Activated gamma-delta T cell treated with anti-CD3 and anti-CD28 coated beads, Interleukin-2, amount 50 U/mL, for 16 hours (primary cell): ENCODE data around the gene USO1.
"Not testable (repeated sequence)": the region's sequence is repeated elsewhere in the genome, so short reads cannot be mapped to it uniquely, and the experiment has no call there.

ENCODE experiments used
- DNase-seq: peaks from one replicate; pipeline ENCODE4 v3.0.0-alpha.2; 2020; ENCODE audit warnings: low read depth

The USO1 gene

DNA sequence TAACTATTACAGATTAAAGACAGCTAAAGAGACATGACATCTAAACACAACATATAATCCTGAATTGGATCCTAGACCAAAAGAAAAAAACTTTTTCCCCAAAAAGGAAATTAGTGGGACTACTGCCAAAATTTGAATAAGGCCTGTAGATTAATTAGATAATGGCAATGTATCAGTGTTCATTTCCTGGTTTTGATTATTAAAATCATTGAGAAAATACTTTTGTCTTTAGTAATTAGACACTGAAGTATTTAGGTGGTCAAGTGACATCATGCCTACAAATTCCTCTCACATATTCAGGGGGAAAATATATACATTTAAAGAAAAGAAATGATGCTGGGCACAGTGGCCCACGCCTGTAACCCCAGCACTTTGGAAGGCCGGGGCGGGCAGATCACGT lies 10.4 kb upstream of the USO1 start:
- DNase-seq = no peak

DNA sequence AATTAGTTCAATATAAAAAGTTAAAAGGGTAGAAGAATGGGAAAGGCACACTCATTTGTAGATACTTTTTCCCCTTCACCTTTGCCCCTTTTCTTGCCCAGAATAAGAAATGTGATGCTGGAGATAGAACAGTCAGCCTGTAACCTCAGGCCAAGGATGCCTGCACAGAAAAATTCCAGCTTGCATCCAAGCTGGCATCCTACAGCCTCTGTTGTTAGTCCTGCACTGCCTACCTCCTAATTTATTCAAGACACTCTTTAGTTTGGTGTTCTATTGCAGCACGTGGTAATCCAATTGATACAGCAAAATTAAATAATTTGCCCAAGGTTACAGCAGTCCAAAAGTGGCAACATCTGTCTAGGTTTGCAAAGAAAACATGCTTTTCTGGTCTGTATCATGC lies 9.7 kb upstream of the USO1 start:
- DNase-seq = no peak

DNA sequence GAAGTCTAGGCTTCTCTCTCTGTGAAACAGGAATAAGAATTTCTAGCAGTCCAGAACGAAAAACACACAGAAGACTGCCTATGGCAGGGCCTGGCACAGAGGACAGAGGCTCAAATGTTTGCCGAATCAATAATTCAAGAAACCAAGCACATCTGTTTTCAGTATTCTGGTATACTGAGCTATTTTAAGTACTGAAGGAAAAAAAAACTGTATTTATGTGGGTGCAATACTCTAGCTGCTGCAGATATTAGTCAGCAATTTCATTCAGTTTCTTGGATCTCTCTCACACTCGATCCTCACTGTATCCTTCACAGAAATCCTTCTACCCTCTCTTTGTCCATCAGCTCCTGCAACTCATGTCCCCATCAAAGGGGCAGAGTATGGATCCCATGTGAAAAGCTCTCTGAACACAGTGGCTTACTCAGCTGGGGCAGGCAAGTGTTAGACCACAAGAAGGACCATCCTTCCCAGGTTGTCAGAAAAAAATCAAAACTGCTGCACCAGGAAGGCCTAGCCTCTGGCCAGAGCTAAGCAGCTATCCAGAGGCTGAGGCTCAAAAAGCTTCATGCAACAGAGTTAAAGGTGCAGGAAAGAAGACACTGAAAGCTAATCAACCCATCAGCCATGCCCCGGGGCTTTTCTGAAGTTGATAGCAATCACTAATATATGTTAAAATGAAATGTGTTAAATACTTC lies 9.1 kb upstream of the USO1 start:
- no peak for DNase-seq

DNA sequence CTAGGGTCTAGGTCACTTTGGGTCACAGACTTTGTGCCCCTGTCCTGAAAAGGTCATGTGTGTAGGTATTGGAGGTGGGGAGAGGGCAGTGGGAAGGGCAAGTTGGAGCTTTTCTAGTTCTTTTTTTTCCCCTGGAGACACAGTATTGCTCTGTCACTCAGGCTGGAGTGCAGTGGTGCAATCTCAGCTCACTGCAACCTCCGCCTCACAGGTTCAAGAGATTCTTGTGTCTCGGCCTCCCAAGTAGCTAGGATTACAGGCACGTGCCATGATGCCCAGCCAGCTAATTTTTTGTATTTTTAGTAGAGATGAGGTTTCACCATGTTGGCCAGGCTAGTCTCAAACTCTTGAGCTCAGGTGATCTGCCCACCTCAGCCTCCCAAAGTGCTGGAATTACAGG lies 8.3 kb upstream of the USO1 start:
- DNase-seq = not testable (repeated sequence)

DNA sequence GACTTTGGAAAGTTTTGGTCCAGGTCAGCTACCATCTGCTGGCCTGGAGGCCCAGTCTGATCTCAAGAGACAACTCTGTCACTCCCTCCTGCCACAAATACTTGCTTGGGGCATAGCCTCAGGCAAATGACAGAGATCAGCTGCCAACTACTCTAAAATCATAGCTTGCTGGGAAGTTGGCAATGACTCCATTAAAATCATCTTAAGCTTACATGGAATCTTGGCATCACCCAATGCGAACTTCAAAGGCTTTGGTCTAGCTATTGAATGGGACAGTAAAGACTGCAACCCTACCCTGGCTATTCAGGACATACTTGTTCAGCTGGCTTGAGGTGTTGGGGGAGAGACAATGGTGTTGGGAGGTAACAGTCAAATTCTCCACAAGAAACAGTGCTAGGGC lies 7.0 kb upstream of the USO1 start:
- DNase-seq = no peak

DNA sequence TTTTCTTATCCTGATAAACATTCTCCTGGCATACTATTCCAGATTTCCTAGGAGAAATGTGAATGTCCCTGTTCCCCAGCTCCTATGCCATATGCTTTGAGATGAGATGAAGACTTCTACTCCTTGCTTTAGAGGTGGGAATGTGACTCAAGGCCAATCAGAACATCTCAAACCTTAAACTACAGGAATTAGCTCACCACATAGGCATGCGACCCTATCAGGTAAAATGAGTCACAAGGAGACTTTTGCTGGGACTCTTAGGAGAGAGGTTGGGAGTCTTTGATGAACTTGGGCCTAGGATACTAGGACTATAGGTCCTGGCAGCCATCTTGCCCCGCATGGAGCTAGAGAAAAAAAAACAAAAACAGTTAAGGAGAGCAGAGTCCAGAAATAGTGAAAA lies 5.8 kb upstream of the USO1 start:
- DNase-seq = no peak

DNA sequence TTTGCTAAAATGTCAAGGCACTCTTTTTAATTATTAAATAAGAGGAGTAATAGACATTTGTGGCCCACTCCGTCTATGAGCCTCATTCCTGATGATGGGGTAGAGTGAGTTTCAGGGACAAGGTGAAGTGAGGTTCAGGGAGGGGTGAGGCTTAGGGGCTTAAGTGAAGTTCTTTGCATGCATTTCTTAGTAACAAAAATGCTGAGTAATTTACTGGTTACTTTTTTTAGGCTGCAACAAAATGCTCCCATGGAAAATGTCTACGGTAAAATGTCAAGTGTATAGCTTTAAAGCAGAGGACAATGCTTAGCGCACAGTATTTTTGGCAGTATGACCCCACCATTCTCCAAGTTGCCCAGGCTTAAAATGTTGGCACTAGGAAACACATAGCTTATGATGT lies 2.0 kb upstream of the USO1 start:
- no peak for DNase-seq

DNA sequence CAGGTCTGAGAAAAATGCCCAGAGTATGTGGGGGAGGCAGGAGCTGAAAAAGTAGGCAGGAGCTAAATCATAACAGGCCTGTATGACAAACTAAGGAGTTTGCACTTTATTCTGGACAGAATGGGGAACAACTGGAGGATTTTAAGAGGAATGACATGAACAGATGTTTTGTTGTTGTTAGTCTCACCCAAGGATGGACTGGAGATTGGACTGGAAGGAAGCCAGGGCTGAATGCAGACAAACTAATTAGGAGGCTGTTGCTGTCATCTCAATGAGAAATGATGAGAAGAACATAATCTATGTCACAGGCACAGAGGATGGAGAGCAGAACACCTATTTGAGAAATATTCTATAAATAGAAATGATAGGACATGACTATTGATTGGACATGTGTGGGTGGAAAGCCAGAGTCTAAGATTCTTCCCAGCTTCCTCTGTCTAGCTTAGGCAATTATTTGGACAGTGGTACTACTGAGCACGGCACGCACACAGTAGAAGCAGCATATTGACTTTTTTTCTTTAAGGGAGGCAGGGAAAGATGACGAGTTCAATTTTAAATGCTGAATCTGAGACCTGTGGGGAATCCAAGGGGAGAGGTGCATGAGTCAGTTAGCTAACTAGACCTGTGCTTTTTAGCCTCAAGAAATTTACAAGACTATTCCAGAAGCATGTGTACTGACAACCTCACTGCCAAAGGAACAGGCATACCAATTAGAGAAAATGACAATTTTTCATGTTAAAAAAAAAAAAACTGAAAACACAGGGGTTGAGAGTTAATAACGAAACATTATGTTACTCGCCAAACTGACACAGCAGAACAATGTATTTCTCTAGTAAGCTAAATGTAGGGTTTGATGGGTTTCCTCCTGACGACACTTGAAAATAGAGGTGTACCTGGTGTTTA lies 963 bp upstream of the USO1 start:
- DNase-seq = no peak

DNA sequence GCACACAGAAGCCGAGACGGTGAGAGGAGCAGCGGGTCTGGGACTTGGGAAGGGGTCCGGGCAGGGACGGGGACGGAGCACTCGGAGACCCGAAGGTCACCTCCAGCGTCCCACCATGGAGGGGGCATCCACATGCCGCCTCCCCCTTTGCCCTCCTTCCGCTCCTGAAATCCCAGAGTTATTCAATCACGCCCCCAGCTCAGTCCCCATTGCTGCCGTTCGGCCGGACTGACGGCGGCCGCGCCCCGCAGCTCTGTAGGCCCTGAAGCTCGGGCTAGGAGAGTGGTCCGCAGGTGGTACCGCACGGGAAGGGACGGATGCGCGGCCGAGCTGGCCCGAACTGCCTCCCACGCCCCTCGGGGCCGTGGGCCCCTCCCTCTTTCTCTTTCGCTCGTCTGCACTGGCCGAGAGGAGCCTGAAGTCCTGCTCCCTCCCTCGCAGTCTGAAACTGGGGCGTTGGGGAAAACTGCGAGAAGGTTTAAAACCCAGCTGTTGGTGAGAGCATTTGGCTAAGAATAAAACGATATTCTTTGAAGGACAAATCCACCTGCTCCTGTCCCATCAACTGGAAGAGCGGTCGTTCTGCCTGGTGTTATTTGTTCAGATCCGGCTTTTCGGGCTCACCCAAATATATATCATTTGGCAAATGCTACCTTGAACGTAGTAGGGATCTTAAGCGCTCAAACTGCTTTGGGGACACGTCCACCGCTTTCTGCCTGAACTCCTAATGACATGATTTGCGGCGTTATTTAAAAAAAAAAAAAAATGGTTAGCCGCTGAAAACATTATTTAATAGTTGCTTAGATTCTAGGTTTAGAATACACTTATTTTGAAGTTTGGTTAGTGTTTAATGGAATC lies 719 bp downstream of the USO1 start:
- peak; percentile 25 for DNase-seq

DNA sequence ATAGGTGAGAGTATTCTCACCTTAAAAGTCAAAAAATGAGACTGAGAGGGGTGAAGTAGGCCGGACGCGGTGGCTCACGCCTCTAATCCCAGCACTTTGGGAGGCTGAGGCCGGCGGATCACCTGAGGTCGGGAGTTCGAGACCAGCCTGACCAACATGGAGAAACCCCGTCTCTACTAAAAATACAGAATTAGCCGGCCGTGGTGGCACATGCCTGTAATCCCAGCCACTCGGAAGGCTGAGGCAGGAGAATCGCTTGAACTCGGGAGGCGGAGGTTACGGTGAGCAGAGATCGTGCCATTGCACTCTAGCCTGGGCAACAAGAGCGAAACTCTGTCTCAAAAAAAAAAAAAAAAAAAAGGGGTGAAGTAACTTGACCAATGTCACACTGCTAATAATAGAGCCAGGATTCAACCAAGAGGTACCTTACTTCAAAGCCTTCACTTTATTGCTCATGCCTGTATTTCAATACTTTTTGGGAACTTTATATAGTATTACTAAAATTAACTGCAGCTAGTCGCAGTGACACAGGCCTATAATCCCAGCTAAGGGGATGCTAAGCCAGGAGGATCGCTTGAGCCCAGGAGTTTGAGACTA lies 1.7 kb downstream of the USO1 start:
- DNase-seq = not testable (repeated sequence)

GRCh38 chr4:75726577-75726976 lies 2.2 kb downstream of the USO1 start:
- no peak for DNase-seq

GRCh38 chr4:75727073-75727472 lies 2.7 kb downstream of the USO1 start:
- no peak for DNase-seq

GRCh38 chr4:75729836-75730235 lies 5.5 kb downstream of the USO1 start:
- no peak for DNase-seq

GRCh38 chr4:75733369-75733768 lies 9.0 kb downstream of the USO1 start:
- DNase-seq = no peak

DNA sequence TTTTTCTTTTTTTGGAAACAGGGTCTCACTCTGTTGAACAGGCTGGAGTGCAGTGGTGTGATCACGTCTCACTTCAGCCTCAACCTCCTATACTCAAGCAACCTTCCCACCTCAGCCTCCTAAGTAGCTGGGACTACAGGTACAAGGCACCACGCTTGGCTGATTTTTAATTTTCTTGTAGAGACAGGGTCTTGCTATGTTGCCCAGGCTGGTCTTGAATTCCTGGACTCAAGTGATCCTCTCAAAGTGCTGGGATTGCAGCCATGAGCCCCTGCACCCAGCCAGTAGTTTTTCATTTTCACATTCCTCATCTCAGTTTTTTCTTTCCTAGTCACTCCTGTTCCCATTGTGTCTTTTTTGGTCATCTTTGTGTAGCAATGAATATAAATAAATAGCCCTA lies 11.1 kb downstream of the USO1 start:
- DNase-seq = no peak

DNA sequence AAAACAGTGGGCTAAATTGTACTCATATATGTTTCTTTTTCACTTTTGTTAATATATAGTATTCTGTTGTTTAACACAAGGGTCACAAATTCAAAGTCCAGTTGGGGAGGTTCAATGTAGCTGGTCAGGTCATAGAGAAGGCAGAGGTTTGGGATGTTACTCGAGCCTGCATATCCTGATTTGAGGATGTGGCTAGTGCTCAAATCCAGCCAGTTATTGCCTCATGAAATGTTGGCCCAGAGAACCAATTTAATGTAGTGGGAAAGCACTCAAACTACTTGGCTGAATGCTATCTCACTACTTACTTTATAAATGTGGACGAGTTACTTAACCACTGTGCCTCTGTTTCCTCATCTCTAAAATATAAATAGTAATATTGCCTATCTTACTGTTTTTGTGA lies 12.5 kb downstream of the USO1 start:
- DNase-seq = no peak

DNA sequence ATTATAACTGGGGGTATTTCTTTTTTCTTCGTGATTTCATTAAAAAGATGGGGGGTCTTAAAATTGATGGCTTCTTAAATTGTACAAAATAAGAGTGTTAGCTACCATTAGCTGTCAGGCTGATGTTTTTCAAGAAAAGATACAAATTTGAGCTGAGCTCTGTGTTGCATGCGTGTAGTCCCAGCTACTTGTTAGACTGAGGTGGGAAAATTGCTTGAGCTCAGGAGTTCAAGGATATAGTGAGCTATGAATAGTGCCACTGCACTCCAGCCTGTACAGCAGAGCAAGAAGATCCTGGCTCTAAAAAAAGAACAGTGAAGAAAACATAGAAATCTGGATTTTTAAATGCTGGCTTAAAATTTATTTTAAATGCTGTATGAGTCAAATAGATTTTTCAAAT lies 13.0 kb downstream of the USO1 start:
- DNase-seq = no peak

DNA sequence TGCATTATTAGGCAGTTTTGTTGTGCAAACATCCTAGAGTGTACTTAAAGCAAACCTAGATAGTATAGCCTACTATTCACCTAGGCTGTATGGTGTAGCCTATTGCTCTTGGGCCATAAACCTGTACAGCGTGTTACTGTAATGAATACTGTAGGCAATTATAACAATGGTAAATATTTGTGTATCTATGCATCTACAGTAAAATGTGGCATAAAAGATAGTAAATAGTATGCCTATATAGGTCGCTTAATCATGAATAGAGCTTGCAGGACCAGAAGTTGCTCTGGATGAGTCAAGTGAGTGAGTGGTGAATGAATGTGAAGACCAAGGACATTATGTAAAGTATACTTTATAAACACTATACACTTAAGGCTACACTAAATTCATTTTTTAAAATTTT lies 16.6 kb downstream of the USO1 start:
- no peak for DNase-seq

GRCh38 chr4:75742451-75742850 lies 18.1 kb downstream of the USO1 start:
- DNase-seq = no peak

DNA sequence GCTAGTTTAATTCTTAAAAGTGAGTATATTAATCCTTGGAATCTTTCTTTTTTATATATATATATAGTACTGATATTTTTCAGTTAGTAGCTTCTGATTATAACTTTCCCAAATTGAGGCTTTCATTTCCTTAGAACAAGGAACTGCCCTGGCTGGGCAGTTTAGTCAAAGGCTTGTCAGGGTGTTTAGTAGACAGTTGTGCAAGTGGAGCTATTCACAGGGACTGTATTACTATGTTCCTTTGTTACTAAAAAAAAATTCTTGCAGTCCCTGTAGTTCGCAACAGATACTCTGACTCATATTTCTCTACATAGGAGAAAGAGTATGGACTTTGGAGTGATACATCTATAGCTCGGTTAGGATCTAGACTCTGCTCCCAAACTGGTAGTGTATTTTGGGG lies 20.8 kb downstream of the USO1 start:
- no peak for DNase-seq

DNA sequence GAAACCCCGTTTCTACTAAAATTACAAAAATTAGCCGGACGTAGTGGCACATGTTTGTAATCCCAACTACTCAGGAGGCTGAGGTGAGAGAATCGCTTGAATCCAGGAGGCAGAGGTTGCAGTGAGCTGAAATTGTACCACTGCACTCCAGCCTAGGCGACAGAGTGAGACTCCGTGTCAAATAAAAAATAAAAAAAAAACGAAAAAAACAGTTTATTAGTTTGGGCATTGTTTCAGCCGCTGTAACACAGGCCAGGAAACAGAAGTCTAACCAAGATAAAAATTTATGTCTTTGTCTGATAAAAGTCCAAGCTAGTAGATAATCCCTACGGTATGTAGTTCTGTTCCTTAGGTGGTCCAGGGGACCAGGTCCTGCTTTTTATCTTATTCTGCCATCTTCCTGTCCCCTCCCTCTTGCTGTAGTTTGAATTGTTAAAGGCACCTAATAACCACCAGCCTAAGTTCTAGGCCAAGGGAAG lies 21.4 kb downstream of the USO1 start:
- DNase-seq = no peak

DNA sequence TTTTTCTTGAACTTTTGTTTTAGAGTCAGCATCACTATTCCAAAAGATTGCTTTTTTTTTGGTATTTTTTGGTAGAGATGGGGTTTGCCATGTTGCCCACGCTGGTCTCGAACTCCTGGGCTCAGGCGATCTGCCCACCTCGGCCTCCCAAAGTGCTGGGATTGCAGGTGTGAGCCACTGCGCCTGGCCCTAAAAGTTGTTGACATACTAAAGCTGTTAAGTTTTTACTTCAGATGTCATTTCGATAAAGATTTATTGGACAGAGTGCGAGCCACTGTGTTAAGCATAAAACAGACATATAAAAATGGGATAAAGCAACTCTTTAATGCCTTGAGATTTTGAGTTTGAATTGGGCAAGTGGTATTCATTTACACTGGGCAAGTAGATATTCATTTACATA lies 28.3 kb downstream of the USO1 start:
- DNase-seq = no peak
